Thoracic aorta (tissue), 2 donors: Measurements from ENCODE around the gene MRPL58. TPM values are rescaled to one million over a fixed set of nuclear protein-coding genes. Genes with fewer than 3 reads are reported as not detected.
"Not testable (repeated sequence)": the region's sequence is repeated elsewhere in the genome, so short reads cannot be mapped to it uniquely, and the experiment has no call there.

ENCODE experiments used
- ATAC-seq: fragments of 150-250 bp; one replicate; pipeline ENCODE4 v1.8.0; 2017; ENCODE audit warnings: low read depth; ENCODE audit not compliant: insufficient number of reproducible peaks, low FRiP score
- DNase-seq: peaks from one replicate; pipeline ENCODE4 v3.0.0-alpha.2; 2020; ENCODE audit warnings: low spot score
- H3K27ac ChIP-seq, 2 donors: fragments of 200-600 bp; sonication (generic); 1 replicate in 1 of 2; 2 replicates in 1 of 2; pipeline ENCODE4 v1.5.1; 2016; ENCODE audit warnings: mild to moderate bottlenecking in 2 of 2, moderate library complexity in 2 of 2
- H3K27me3 ChIP-seq: fragments of 200-600 bp; sonication (generic); replicated peaks from 2 replicates; pipeline ENCODE4 v1.6.0; 2016; ENCODE audit warnings: mild to moderate bottlenecking; ENCODE audit not compliant: insufficient read depth
- H3K36me3 ChIP-seq: fragments of 200-600 bp; sonication (generic); one replicate; pipeline ENCODE4 v1.5.1; 2016
- H3K4me1 ChIP-seq, 2 donors: fragments of 200-600 bp; sonication (generic); 1 replicate in 1 of 2; 2 replicates in 1 of 2; pipeline versions ENCODE4 v1.5.1 to v1.6.0; 2016; ENCODE audit warnings: low read depth in 2 of 2, mild to moderate bottlenecking in 1 of 2; ENCODE audit not compliant: control insufficient read depth in 1 of 2
- H3K4me3 ChIP-seq: fragments of 200-600 bp; sonication (generic); 2 replicates; pipeline ENCODE4 v1.5.1; 2016; ENCODE audit warnings: mild to moderate bottlenecking
- H3K9me3 ChIP-seq: fragments of 200-600 bp; sonication (generic); 2 replicates; pipeline ENCODE4 v1.5.1; 2016
- CTCF ChIP-seq: fragments of 200-600 bp; sonication (generic); IDR thresholded peaks from one replicate; pipeline ENCODE4 v1.5.1; 2019; ENCODE audit warnings: antibody characterized with exemption
- total RNA-seq, 2 donors: library from RNA; depleted of rRNA; stranded (reverse); fragments of >200 nt; gene quantifications; one replicate each; pipeline versions ENCODE4 v1.1.0 to v1.2.3, GENCODE V29; 2016

Gene MRPL58
- total RNA-seq, 2 donors from 2014 or later: 40.3 to 82.6 TPM

DNA sequence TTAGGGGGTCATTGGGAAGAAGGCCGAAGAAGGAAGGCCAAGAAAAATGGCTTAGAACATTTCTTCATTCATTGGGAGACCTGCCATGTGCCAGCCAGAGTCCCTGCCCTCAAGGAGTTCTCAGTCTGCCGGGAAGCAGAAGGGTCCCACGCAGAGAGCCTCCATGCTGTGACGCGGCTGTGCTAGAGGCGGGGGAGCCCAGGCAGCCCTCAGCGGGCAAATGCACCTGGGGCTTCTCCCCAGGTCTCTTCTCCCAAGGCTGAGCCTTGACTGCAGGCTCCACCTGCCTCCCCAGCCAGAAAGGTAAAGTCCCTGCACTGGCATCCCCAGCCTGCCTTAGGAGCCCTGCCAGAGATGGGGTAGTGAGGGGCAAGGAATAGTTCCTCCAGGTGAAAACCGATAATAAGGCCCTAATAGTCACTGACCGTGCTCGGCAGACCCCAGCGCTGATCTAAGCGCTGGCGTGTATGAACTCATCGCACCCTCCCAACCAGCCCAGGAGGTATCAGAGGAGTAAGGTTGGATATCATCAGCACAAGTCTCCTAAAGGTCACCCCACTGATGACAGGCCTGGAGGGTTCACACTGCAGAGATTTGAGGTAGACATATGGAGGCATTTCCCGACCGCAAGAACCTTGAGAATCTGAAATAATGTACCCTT, 31.0 kb upstream of the MRPL58 start:
- Histone ChIP-seq H3K36me3 (no peaks in the 10 kb centered on the region), H3K9me3 (no peaks in the 10 kb centered on the region), H3K4me1 (peaks cover 6 to 9% of the 10 kb centered on the region in 2 donors), H3K27ac (peak overlapping the region; percentile 93 to 97), H3K27me3 (no peaks in the 10 kb centered on the region), H3K4me3 (peak overlapping the region; percentile 89)
- ATAC-seq (no peak), DNase-seq (no peak)
- TF ChIP-seq CTCF: no peak

- H3K27ac ChIP-seq: peak overlapping the region; percentile 93 to 97
- peaks cover 6 to 14% of the 10 kb centered on the region in 2 donors for H3K4me1 ChIP-seq
- H3K9me3 ChIP-seq: no peaks in the 10 kb centered on the region
- ATAC-seq (peak; percentile 83), DNase-seq (peak; percentile 28)
- no peaks in the 10 kb centered on the region for H3K36me3 ChIP-seq
- TF ChIP-seq CTCF: peak; percentile 12
- H3K4me3 ChIP-seq: peak overlapping the region; percentile 89
- no peaks in the 10 kb centered on the region for H3K27me3 ChIP-seq
Observed at GRCh38 chr17:74981979-74982662, 30.3 kb upstream of the MRPL58 start.

DNA sequence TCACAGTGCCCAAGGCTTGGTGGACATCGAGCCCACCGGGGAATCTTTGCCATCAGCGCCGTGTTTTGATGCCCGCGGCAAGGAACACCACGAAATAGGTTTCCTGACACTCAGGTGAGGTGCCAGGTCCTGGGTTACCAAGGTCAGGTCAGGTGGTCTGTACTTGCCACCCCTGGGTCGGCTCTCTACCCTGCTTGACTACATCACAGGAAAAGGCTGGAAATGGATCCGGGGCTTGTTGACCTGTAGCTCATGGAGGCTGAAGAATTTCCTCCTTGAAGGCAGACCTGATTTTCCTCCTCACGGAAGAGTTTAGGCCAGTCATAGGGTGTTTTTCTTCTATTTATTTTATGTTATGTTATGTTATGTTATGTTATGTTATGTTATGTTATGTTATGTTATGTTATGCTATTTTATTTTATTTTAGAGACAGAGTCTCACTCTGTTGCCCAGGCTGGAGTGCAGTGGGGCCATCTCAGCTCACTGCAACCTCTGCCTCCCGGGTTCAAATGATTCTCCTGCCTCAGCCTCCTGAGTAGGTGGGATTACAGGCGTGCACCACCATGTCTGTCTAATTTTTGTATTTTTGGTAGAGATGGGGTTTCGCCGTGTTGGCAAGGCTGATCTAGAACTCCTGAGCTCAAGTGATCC, 29.7 kb upstream of the MRPL58 start:
- not testable (repeated sequence) for DNase-seq, H3K36me3 ChIP-seq, H3K9me3 ChIP-seq, ATAC-seq, H3K27me3 ChIP-seq
- Histone ChIP-seq H3K4me1 (peaks cover 6 to 15% of the 10 kb centered on the region in 2 donors), H3K4me3 (peak overlapping the region; percentile 89), H3K27ac (peak overlapping the region; percentile 93 to 97)

DNA sequence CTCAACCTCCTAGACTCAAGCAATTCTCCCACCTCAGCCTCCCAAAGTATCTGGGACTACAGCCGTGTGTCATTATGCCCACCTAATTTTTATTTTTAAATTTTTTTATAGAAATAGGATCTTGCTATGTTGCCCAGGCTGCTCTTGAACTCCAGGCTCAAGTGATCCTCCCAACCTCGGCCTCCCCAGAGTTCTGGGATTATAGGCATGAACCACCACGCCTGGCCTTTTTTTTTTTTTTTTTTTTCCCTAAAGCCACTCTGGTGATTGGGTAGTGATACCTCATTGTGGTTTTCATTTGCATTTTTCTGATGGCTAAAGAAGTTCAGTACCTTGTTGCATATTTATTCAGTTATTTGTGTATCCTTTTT, 26.3 kb upstream of the MRPL58 start:
- ATAC-seq: no peak
- no peaks in the 10 kb centered on the region for H3K36me3 ChIP-seq

GRCh38 chr17:74987418-74987908, 25.0 kb upstream of the MRPL58 start, which contains the start of gene CDR2L:
Gene CDR2L (plus strand): TSS chr17:74987632. CDS start chr17:74988044, 412 bp downstream.
- peak; percentile 90 for DNase-seq
- ATAC-seq: peak; percentile 87
- no peak for TF ChIP-seq CTCF

More for the DNA sequence above, 26.3 kb upstream of the MRPL58 start:
- TF ChIP-seq CTCF: no peak
- H3K4me1 ChIP-seq: peaks cover 8 to 30% of the 10 kb centered on the region in 2 donors
- DNase-seq: no peak
- no peak overlapping the region for H3K4me3 ChIP-seq
- H3K27me3 ChIP-seq: no peaks in the 10 kb centered on the region
- H3K9me3 ChIP-seq: no peaks in the 10 kb centered on the region
- no peak overlapping the region for H3K27ac ChIP-seq

More at GRCh38 chr17:74987418-74987908, 25.0 kb upstream of the MRPL58 start, which contains the start of gene CDR2L:
- Histone ChIP-seq H3K9me3 (no peaks in the 10 kb centered on the region), H3K27me3 (no peaks in the 10 kb centered on the region), H3K4me3 (peak within 1 kb of the TSS; percentile 86), H3K4me1 (peaks cover 2 to 22% of the 10 kb centered on the region in 2 donors), H3K36me3 (no peaks in the 10 kb centered on the region), H3K27ac (peak within 1 kb of the TSS; percentile 91 to 98)
